ENCODE data around the gene PIK3R5.
"Not testable (repeated sequence)": the region's sequence is repeated elsewhere in the genome, so short reads cannot be mapped to it uniquely, and the experiment has no call there.

The PIK3R5 gene

GRCh38 chr17:8856869-8857575 lies 108.5 kb downstream of the PIK3R5 start:
- DNase-seq (ENCODE audit: low spot score) = no peak

DNA sequence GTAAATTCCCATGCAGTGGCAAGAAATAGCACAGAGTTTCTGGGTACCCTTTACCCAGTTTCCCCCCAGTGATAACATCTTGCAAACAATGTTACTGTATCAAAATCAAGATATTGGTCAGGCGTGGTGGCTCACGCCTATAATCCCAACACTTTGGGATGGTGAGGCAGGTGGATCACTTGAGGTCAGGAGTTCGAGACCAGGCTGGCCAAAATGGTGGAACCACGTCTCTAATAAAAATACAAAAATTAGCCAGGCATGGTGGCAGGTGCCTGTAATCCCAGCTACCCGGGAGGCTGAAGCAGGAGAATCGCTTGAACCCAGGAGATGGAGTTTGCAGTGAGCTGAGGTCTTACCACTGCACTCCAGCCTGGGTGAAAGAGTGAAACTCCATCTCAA lies 109.3 kb downstream of the PIK3R5 start:
- not testable (repeated sequence) for DNase-seq (ENCODE audit: low spot score)

DNA sequence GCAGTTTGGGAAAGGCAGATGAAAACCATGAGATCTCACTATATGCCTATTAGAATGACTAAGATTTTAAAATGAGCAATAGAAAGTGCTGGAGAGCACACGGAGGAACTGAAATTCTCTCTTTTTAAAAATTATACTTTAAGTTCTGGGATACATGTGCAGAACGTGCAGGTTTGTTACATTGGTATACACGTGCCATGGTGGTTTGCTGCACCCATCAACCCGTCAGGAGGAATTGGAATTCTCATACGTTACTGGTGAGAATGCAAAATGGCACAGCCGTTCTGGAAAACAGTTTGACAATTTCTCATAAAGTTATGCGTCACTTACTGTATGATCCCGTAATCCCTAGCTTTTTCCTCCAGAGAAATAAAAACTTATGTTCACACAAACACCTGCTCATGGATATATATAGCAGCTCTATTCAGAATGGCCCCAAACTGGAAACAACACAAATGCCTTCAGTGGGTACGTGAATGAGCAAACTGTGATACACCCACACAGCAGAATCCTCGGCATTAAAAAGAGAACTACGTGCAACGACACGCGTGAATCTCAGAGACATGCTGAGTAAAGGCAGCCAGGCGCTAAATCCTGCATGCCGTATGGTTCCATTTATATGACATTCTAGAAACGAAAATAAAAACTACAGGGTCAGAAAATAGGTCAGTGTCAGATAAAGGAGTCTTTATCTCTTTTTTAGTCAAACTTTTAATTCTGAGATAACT lies 109.9 kb downstream of the PIK3R5 start:
- DNase-seq (ENCODE audit: low spot score) = no peak

- DNase-seq (ENCODE audit: low spot score) = no peak
Measured at GRCh38 chr17:8851600-8851999, 113.9 kb downstream of the PIK3R5 start.

DNA sequence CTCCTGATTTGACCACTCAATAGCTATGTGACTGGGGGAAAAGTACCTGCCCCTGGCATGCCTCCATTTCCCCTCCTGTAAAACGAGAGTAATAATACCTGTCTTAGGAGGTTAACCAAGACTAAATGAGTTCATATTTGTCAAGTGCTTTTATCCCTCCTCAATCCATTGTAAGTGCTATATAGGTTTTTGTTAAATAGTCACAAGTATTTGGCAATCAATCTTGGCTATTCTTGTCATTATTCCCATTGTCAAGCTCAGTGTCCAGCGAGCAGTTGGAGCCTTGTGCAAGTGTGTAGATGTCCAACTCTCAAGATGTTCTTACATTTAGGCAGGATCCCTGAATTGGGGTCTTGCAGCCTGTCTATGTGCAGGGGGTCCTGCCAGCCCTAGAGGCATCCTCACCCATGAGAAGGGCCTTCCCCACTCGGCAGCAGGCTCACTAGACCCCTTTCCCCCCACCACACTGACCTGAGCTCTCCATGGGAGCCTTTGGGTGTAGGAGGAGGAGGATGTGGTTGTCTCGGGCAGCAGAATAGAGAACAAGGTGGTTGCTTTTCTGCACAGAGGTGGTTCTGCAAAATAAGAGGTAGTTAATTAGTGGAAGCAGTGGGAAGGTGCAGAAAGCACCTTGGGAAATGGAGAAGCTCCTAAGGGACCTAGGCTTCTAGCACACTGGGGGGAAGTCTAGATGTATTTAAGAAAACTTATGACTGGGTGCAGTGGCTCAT lies 116.0 kb downstream of the PIK3R5 start:
- no peak for DNase-seq (ENCODE audit: low spot score)

- no peak for DNase-seq (ENCODE audit: low spot score)
Measured at GRCh38 chr17:8847891-8848290, 117.6 kb downstream of the PIK3R5 start.

GRCh38 chr17:8846768-8847211 lies 118.7 kb downstream of the PIK3R5 start:
- DNase-seq (ENCODE audit: low spot score) = peak; percentile 34

- peak; percentile 21 for DNase-seq (ENCODE audit: low spot score)
Measured at GRCh38 chr17:8844229-8845218, 121.0 kb downstream of the PIK3R5 start.

DNA sequence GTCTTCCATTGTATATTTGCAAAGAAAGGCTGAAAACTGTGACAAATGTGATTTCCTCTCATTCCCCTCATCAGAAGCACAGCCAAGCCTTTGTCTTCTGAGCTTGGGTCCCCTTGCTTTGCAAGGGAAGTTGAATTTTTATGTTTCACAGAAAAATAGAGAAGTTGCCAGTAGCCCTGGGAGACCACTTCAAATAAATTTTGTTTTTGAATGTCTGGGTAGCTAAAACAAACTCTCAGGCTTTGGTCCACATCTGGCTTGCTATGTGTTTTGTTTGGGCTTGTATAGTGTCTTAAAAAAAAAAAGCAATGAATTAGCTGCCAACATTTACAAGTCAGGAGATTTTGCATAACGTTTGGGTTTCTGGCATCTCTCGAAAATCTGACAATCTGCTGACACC lies 122.2 kb downstream of the PIK3R5 start:
- no peak for DNase-seq (ENCODE audit: low spot score)

GRCh38 chr17:8841844-8842243 lies 123.7 kb downstream of the PIK3R5 start:
- DNase-seq (ENCODE audit: low spot score) = no peak

GRCh38 chr17:8839410-8839935 lies 126.0 kb downstream of the PIK3R5 start:
- DNase-seq (ENCODE audit: low spot score) = no peak

- DNase-seq (ENCODE audit: low spot score) = no peak
Measured at GRCh38 chr17:8838551-8839095, 126.9 kb downstream of the PIK3R5 start.

DNA sequence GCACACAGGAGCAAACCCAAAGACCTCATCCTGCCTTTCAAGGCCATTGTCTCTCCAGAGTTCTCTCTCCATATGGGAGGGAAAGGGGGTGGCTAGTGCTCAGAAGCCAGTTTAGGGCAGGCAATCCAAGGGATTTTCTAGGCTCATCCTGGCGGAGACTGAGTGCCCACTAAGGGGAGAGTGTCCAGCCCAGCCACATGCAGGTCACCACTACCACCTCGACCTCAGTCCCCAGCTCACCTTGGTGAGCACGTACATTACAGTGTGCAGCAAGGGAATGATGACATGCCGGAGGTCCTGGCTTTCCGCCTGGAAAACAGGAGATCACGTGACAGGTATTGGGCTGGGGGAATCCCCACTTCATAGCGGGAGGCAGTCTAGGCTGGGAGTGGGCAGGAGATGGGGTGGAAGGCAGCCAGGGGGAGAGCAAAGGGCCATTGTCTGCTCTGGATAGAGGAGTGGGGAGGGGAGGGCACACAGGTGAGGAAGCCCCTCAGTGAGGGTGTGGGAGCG lies 127.9 kb downstream of the PIK3R5 start:
- no peak for DNase-seq (ENCODE audit: low spot score)

GRCh38 chr17:8836821-8837562 lies 128.5 kb downstream of the PIK3R5 start:
- DNase-seq (ENCODE audit: low spot score) = no peak

DNA sequence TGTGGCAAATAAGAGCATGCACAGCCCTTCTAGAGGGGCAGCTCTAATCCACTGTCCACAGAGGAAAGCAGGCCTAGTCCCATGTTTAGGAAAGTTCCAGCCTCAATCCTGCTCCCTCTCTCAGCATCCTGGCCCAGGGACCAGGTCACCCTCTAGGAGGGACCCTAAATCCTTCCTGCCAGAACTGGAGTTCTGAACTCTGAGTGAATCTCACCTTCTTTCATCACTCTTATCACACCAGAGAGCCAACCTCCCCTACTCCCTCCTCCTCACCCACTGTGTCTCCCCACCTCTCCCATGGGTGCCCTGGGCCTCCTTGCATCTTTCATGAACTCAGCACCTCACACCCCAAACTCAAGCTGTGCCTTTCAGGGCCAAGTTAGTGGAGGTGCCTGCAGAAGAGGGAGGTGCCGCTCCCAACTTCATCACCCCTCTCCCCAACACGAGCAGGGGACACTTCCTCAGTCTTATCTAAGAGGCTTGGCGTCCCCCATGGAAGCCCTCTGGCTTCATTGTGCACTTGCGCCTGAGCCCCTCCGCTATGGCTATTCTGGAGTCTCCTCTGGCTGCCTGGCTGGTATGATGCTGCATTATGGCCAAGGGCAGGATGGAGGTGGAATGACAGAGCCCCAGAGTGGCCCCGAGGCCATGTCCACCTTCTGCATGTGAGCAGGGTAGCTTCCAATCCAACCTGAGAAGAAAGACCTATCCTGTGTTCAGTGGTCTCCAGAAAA lies 129.7 kb downstream of the PIK3R5 start:
- DNase-seq (ENCODE audit: low spot score) = no peak

DNA sequence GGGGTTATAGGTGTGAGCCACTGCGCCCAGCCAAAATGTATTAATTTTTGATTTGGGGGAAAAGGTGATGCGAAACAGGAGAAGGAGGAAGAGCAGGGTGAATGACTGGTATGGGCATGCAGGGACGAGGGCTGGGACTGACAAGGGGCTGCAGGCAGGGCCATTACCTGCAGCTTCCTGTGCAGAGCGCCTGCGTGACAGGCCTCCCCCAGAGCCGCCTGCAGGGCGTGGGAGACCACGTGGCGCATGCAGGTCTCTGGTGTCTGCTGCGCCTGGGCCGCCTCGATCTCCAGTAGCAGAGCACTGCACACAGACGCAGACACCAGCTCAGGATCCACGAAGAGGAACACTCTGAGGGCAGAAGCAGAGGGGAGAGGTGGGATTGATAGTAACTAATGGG lies 130.4 kb downstream of the PIK3R5 start:
- DNase-seq (ENCODE audit: low spot score) = no peak

DNA sequence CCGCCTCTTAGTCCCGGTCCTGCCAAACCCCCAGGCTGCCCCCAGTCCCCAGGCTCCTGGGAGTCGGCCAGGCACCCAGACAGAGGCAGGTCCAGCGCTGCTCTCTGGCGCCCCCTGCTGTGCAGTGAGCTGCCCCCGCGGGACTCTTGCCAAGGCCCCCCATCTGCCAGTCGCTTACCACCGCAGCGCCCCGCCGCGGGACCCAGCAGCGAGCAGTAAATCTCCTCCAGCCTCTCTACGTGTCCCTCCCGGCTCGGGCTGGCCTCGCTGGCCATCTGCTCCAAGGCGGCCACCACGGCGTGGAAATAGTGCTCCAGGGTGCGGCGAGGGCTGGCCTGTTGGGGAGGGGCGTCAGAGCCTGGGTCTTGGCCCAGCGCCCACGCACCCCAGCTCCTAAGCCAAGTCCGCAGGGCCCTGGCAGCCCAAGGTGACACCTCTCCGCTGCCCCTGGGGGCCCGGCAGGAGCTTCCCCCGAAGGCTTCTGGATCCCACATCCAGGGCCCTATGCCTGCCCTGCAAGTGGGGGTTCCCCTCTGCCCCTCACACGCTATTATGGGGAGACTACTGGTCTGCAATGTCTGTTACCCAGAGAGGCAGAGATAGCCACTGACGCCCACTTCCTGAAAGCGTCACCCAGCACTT lies 132.7 kb downstream of the PIK3R5 start:
- DNase-seq (ENCODE audit: low spot score) = no peak

- DNase-seq (ENCODE audit: low spot score) = no peak
Measured at GRCh38 chr17:8831234-8831849, 134.2 kb downstream of the PIK3R5 start.

DNA sequence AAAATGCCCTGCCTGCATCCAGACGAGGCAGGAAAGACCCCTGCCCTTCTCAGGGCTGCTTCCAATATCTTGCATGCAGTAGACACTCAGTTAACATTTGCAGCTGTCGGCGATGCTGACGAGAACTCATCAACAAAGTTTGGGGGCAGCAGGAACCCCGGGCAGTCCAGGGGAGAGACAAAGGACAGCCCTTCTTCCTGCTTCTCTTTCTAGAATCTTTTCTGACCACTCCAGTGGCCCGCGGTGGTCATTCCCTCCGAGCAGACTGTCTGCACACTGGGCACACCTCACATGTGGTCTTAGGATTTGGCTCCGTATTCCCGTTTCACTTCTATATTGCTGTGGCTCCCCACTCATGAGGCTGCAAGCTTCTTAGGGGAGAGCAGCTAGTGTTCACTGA lies 135.4 kb downstream of the PIK3R5 start:
- no peak for DNase-seq (ENCODE audit: low spot score)

Data from kidney capillary endothelial cell (primary cell).